Measurements from ENCODE around the gene MORN2. TPM values are rescaled to one million over a fixed set of nuclear protein-coding genes. Genes with fewer than 3 reads are reported as not detected.

Gene MORN2
- total RNA-seq, 1 donor from 2014 or later, result 12.0 TPM

GRCh38 chr2:38887902-38888554, 12.3 kb downstream of the MORN2 start:
- Histone ChIP-seq H3K27ac (ENCODE audit: low read depth, low read length) (no peak overlapping the region), H3K9me3 (ENCODE audit: control insufficient read depth in 3 of 3, low read length in 3 of 3) (no peaks in the 10 kb centered on the region), H3K4me1 (ENCODE audit: control insufficient read depth in 3 of 3, insufficient read depth in 3 of 3, low read length in 3 of 3) (peaks cover 0 to 6% (median 2%) of the 10 kb centered on the region in 3 donors), H3K36me3 (ENCODE audit: control insufficient read depth in 3 of 3, insufficient read depth in 3 of 3, low read length in 3 of 3) (no peaks in the 10 kb centered on the region), H3K4me3 (ENCODE audit: low read length in 3 of 3) (no peak overlapping the region), H3K9ac (ENCODE audit: low read depth in 1 of 3, low read length in 3 of 3) (no peak overlapping the region), H3K27me3 (ENCODE audit: control insufficient read depth in 3 of 3, insufficient read depth in 3 of 3, low read length in 3 of 3) (no peaks in the 10 kb centered on the region)

- Histone ChIP-seq H3K36me3 (ENCODE audit: control insufficient read depth in 3 of 3, insufficient read depth in 3 of 3, low read length in 3 of 3) (no peaks in the 10 kb centered on the region), H3K9ac (ENCODE audit: low read depth in 1 of 3, low read length in 3 of 3) (no peak overlapping the region), H3K27ac (ENCODE audit: low read depth, low read length) (no peak overlapping the region), H3K27me3 (ENCODE audit: control insufficient read depth in 3 of 3, insufficient read depth in 3 of 3, low read length in 3 of 3) (no peaks in the 10 kb centered on the region), H3K9me3 (ENCODE audit: control insufficient read depth in 3 of 3, low read length in 3 of 3) (no peaks in the 10 kb centered on the region), H3K4me1 (ENCODE audit: control insufficient read depth in 3 of 3, insufficient read depth in 3 of 3, low read length in 3 of 3) (peaks cover 0 to 6% (median 2%) of the 10 kb centered on the region in 3 donors), H3K4me3 (ENCODE audit: low read length in 3 of 3) (no peak overlapping the region)
These were observed 13.3 kb downstream of the MORN2 start for GRCh38 chr2:38889045-38889444.

GRCh38 chr2:38889575-38889974, 13.8 kb downstream of the MORN2 start, which contains the start of gene ARHGEF33:
Gene ARHGEF33, plus strand, starts transcription at chr2:38889875. Its CDS starts 29,573 bp downstream, at chr2:38919448.
- H3K36me3 ChIP-seq (ENCODE audit: control insufficient read depth in 3 of 3, insufficient read depth in 3 of 3, low read length in 3 of 3), result no peaks in the 10 kb centered on the region
- no peaks in the 10 kb centered on the region for H3K27me3 ChIP-seq (ENCODE audit: control insufficient read depth in 3 of 3, insufficient read depth in 3 of 3, low read length in 3 of 3)
- peaks cover 0 to 6% (median 2%) of the 10 kb centered on the region in 3 donors for H3K4me1 ChIP-seq (ENCODE audit: control insufficient read depth in 3 of 3, insufficient read depth in 3 of 3, low read length in 3 of 3)
- H3K9me3 ChIP-seq (ENCODE audit: control insufficient read depth in 3 of 3, low read length in 3 of 3), result no peaks in the 10 kb centered on the region
- H3K4me3 ChIP-seq (ENCODE audit: low read length in 3 of 3), result no peak within 1 kb of the TSS
- no peak within 1 kb of the TSS for H3K27ac ChIP-seq (ENCODE audit: low read depth, low read length)
- H3K9ac ChIP-seq (ENCODE audit: low read depth in 1 of 3, low read length in 3 of 3), result no peak within 1 kb of the TSS

- H3K4me3 ChIP-seq (ENCODE audit: low read length in 3 of 3), result no peak overlapping the region
- H3K36me3 ChIP-seq (ENCODE audit: control insufficient read depth in 3 of 3, insufficient read depth in 3 of 3, low read length in 3 of 3), result no peaks in the 10 kb centered on the region
These were observed 17.0 kb downstream of the MORN2 start for GRCh38 chr2:38892819-38893218.

GRCh38 chr2:38898256-38898655, 22.5 kb downstream of the MORN2 start:
- H3K27me3 ChIP-seq (ENCODE audit: control insufficient read depth in 3 of 3, insufficient read depth in 3 of 3, low read length in 3 of 3), result no peaks in the 10 kb centered on the region
- H3K4me1 ChIP-seq (ENCODE audit: control insufficient read depth in 3 of 3, insufficient read depth in 3 of 3, low read length in 3 of 3), result no peaks in the 10 kb centered on the region
- no peak overlapping the region for H3K9ac ChIP-seq (ENCODE audit: low read depth in 1 of 3, low read length in 3 of 3)
- no peak overlapping the region for H3K4me3 ChIP-seq (ENCODE audit: low read length in 3 of 3)
- no peaks in the 10 kb centered on the region for H3K36me3 ChIP-seq (ENCODE audit: control insufficient read depth in 3 of 3, insufficient read depth in 3 of 3, low read length in 3 of 3)
- no peak overlapping the region for H3K27ac ChIP-seq (ENCODE audit: low read depth, low read length)
- H3K9me3 ChIP-seq (ENCODE audit: control insufficient read depth in 3 of 3, low read length in 3 of 3), result no peaks in the 10 kb centered on the region

More at GRCh38 chr2:38892819-38893218, 17.0 kb downstream of the MORN2 start:
- Histone ChIP-seq H3K9ac (ENCODE audit: low read depth in 1 of 3, low read length in 3 of 3) (no peak overlapping the region), H3K4me1 (ENCODE audit: control insufficient read depth in 3 of 3, insufficient read depth in 3 of 3, low read length in 3 of 3) (no peaks in the 10 kb centered on the region), H3K9me3 (ENCODE audit: control insufficient read depth in 3 of 3, low read length in 3 of 3) (no peaks in the 10 kb centered on the region), H3K27me3 (ENCODE audit: control insufficient read depth in 3 of 3, insufficient read depth in 3 of 3, low read length in 3 of 3) (no peaks in the 10 kb centered on the region), H3K27ac (ENCODE audit: low read depth, low read length) (no peak overlapping the region)

GRCh38 chr2:38900726-38901125, 24.9 kb downstream of the MORN2 start:
- Histone ChIP-seq H3K4me3 (ENCODE audit: low read length in 3 of 3) (no peak overlapping the region), H3K9me3 (ENCODE audit: control insufficient read depth in 3 of 3, low read length in 3 of 3) (no peaks in the 10 kb centered on the region), H3K27me3 (ENCODE audit: control insufficient read depth in 3 of 3, insufficient read depth in 3 of 3, low read length in 3 of 3) (no peaks in the 10 kb centered on the region), H3K36me3 (ENCODE audit: control insufficient read depth in 3 of 3, insufficient read depth in 3 of 3, low read length in 3 of 3) (no peaks in the 10 kb centered on the region), H3K9ac (ENCODE audit: low read depth in 1 of 3, low read length in 3 of 3) (no peak overlapping the region), H3K27ac (ENCODE audit: low read depth, low read length) (no peak overlapping the region), H3K4me1 (ENCODE audit: control insufficient read depth in 3 of 3, insufficient read depth in 3 of 3, low read length in 3 of 3) (no peaks in the 10 kb centered on the region)

GRCh38 chr2:38905251-38905650, 29.5 kb downstream of the MORN2 start:
- Histone ChIP-seq H3K27me3 (ENCODE audit: control insufficient read depth in 3 of 3, insufficient read depth in 3 of 3, low read length in 3 of 3) (no peaks in the 10 kb centered on the region), H3K4me3 (ENCODE audit: low read length in 3 of 3) (no peak overlapping the region), H3K4me1 (ENCODE audit: control insufficient read depth in 3 of 3, insufficient read depth in 3 of 3, low read length in 3 of 3) (no peaks in the 10 kb centered on the region), H3K9me3 (ENCODE audit: control insufficient read depth in 3 of 3, low read length in 3 of 3) (no peaks in the 10 kb centered on the region), H3K27ac (ENCODE audit: low read depth, low read length) (no peak overlapping the region), H3K9ac (ENCODE audit: low read depth in 1 of 3, low read length in 3 of 3) (no peak overlapping the region), H3K36me3 (ENCODE audit: control insufficient read depth in 3 of 3, insufficient read depth in 3 of 3, low read length in 3 of 3) (no peaks in the 10 kb centered on the region)

GRCh38 chr2:38907242-38907641, 31.5 kb downstream of the MORN2 start:
- Histone ChIP-seq H3K9ac (ENCODE audit: low read depth in 1 of 3, low read length in 3 of 3) (no peak overlapping the region), H3K4me1 (ENCODE audit: control insufficient read depth in 3 of 3, insufficient read depth in 3 of 3, low read length in 3 of 3) (peaks cover 0 to 3% (median 0%) of the 10 kb centered on the region in 3 donors), H3K4me3 (ENCODE audit: low read length in 3 of 3) (no peak overlapping the region), H3K36me3 (ENCODE audit: control insufficient read depth in 3 of 3, insufficient read depth in 3 of 3, low read length in 3 of 3) (no peaks in the 10 kb centered on the region), H3K27me3 (ENCODE audit: control insufficient read depth in 3 of 3, insufficient read depth in 3 of 3, low read length in 3 of 3) (no peaks in the 10 kb centered on the region), H3K27ac (ENCODE audit: low read depth, low read length) (no peak overlapping the region), H3K9me3 (ENCODE audit: control insufficient read depth in 3 of 3, low read length in 3 of 3) (no peaks in the 10 kb centered on the region)

- H3K9ac ChIP-seq (ENCODE audit: low read depth in 1 of 3, low read length in 3 of 3), result no peak overlapping the region
- H3K27me3 ChIP-seq (ENCODE audit: control insufficient read depth in 3 of 3, insufficient read depth in 3 of 3, low read length in 3 of 3), result no peaks in the 10 kb centered on the region
- H3K27ac ChIP-seq (ENCODE audit: low read depth, low read length), result no peak overlapping the region
These were observed 32.2 kb downstream of the MORN2 start for GRCh38 chr2:38907743-38908562.

GRCh38 chr2:38909872-38910271, 34.1 kb downstream of the MORN2 start:
- H3K27me3 ChIP-seq (ENCODE audit: control insufficient read depth in 3 of 3, insufficient read depth in 3 of 3, low read length in 3 of 3), result no peaks in the 10 kb centered on the region
- H3K9me3 ChIP-seq (ENCODE audit: control insufficient read depth in 3 of 3, low read length in 3 of 3), result no peaks in the 10 kb centered on the region
- H3K4me3 ChIP-seq (ENCODE audit: low read length in 3 of 3), result no peak overlapping the region
- no peaks in the 10 kb centered on the region for H3K36me3 ChIP-seq (ENCODE audit: control insufficient read depth in 3 of 3, insufficient read depth in 3 of 3, low read length in 3 of 3)
- peaks cover 0 to 3% (median 0%) of the 10 kb centered on the region in 3 donors for H3K4me1 ChIP-seq (ENCODE audit: control insufficient read depth in 3 of 3, insufficient read depth in 3 of 3, low read length in 3 of 3)
- H3K9ac ChIP-seq (ENCODE audit: low read depth in 1 of 3, low read length in 3 of 3), result no peak overlapping the region
- no peak overlapping the region for H3K27ac ChIP-seq (ENCODE audit: low read depth, low read length)

More at GRCh38 chr2:38907743-38908562, 32.2 kb downstream of the MORN2 start:
- Histone ChIP-seq H3K36me3 (ENCODE audit: control insufficient read depth in 3 of 3, insufficient read depth in 3 of 3, low read length in 3 of 3) (no peaks in the 10 kb centered on the region), H3K4me3 (ENCODE audit: low read length in 3 of 3) (no peak overlapping the region), H3K4me1 (ENCODE audit: control insufficient read depth in 3 of 3, insufficient read depth in 3 of 3, low read length in 3 of 3) (peaks cover 0 to 3% (median 0%) of the 10 kb centered on the region in 3 donors), H3K9me3 (ENCODE audit: control insufficient read depth in 3 of 3, low read length in 3 of 3) (no peaks in the 10 kb centered on the region)
